K562 (cell line): ENCODE results near the gene ANKS4B. TPM values are rescaled to one million over a fixed set of nuclear protein-coding genes. Genes with fewer than 3 reads are reported as not detected.

Source experiments
- ADNP ChIP-seq: fragments of 200-800 bp; sonication (Bioruptor generic); IDR thresholded peaks from 2 replicates; pipeline ENCODE4 v1.6.1; 2016; ENCODE audit warnings: missing genetic modification characterization, missing compliant biosample characterization
- CBFA2T2 ChIP-seq: fragments of 450-650 bp; conservative IDR thresholded peaks from 2 replicates; pipeline ENCODE4 v1.6.1; 2017; ENCODE audit warnings: mild to moderate bottlenecking
- ELK1 ChIP-seq: sonication (generic); formaldehyde crosslinking; IDR thresholded peaks from 2 replicates; pipeline ENCODE4 v1.8.1; 2022; ENCODE audit warnings: missing genetic modification reagents
- ESRRA ChIP-seq: fragments of 450-650 bp; IDR thresholded peaks from 2 replicates; pipeline ENCODE4 v1.6.1; 2014; ENCODE audit warnings: low read depth, mild to moderate bottlenecking, moderate library complexity, borderline replicate concordance
- HNRNPLL ChIP-seq: fragments of 200-400 bp; formaldehyde crosslinking; IDR thresholded peaks from 2 replicates; pipeline ENCODE4 v1.6.1; 2017; ENCODE audit warnings: low read length, low read depth, mild to moderate bottlenecking; ENCODE audit not compliant: poor library complexity, severe bottlenecking
- HNRNPUL1 ChIP-seq: fragments of 200-400 bp; formaldehyde crosslinking; IDR thresholded peaks from 2 replicates; pipeline ENCODE4 v1.6.1; 2017; ENCODE audit warnings: low read length
- JUNB ChIP-seq: fragments of 450-650 bp; formaldehyde crosslinking; conservative IDR thresholded peaks from 2 replicates; pipeline ENCODE4 v1.4.0; 2020; ENCODE audit warnings: mild to moderate bottlenecking
- MGA ChIP-seq: fragments of 450-650 bp; IDR thresholded peaks from 2 replicates; pipeline ENCODE4 v1.6.1; 2016; ENCODE audit warnings: mild to moderate bottlenecking, moderate library complexity
- SFPQ ChIP-seq: fragments of 200-400 bp; formaldehyde crosslinking; IDR thresholded peaks from 2 replicates; pipeline ENCODE4 v1.6.1; 2017; ENCODE audit warnings: mild to moderate bottlenecking, low read depth, low read length, moderate library complexity
- TEAD4 ChIP-seq, 2 experiments: sonication (generic) in 1 of 2; formaldehyde crosslinking in 1 of 2; IDR thresholded peaks; 2 replicates each; pipeline versions ENCODE4 v1.6.1 to v1.8.0; 2012 to 2022; ENCODE audit warnings: borderline replicate concordance in 1 of 2, inconsistent platforms in 1 of 2, low read length in 1 of 2, mild to moderate bottlenecking in 1 of 2, missing genetic modification reagents in 1 of 2
- TRIM24 ChIP-seq, 2 experiments: fragments of 450-650 bp; IDR thresholded peaks; 2 replicates each; pipeline ENCODE4 v1.6.1; 2016
- polyA plus RNA-seq, 8 experiments: library from polyadenylated mRNA; depleted of rRNA in 4 of 8; stranded (reverse) in 5 of 8; unstranded in 3 of 8; fragments of >200 nt; fragmentation: Nextera tagmentation in 2 of 8; fragmentation: Illumina TruSeq in 1 of 8; extraction: Ambion mirVana in 2 of 8; extraction: Trizol in 1 of 8; gene quantifications; 2 replicates each; pipeline versions ENCODE4 v1.2.1 to v1.2.3, GENCODE V29; 2011 to 2014; ENCODE audit warnings: inconsistent platforms in 1 of 8, missing spikeins in 1 of 8
- total RNA-seq, 7 experiments: library from RNA; depleted of rRNA in 6 of 7; stranded (reverse); fragments of >200 nt in 6 of 7; fragmentation: Illumina TruSeq in 2 of 7; extraction: Trizol in 2 of 7; gene quantifications; 2 replicates each; pipeline versions ENCODE4 v1.2.1 to v1.2.3, GENCODE V29; 2011 to 2021; ENCODE audit warnings: low replicate concordance in 1 of 7

Gene ANKS4B
- total and polyA plus RNA-seq, 9 of the 15 experiments (the other 6 are each of a cell fraction or from before 2014, with no cell fraction given) = not detected

- no peak for TF ChIP-seq SFPQ
- TF ChIP-seq ADNP (tag) = peak; percentile 73; the same call in 1 of the 2 replicates
- TF ChIP-seq ELK1 (CRISPR knock-in tag) = no peak
- TF ChIP-seq ESRRA = peak; percentile 30; the same call in 1 of the 2 replicates
- no peak for TF ChIP-seq HNRNPUL1
- TF ChIP-seq MGA = peak; percentile 14; the same call in 1 of the 2 replicates
- TF ChIP-seq TRIM24 (IDR thresholded peaks at IDR 0.05) = peak in 1 of 2 experiments; percentile 31; a peak in 1 of 4 replicates
- TF ChIP-seq JUNB = no peak
- peak; percentile 78 for TF ChIP-seq TEAD4 (IDR thresholded peaks at IDR 0.05; ENCODE audit: low read length)
- TF ChIP-seq TEAD4 (CRISPR knock-in tag; IDR thresholded peaks at IDR 0.05; ENCODE audit: borderline replicate concordance) = no peak
- peak; percentile 69 for TF ChIP-seq CBFA2T2
- no peak for TF ChIP-seq HNRNPLL
These were observed 16.4 kb upstream of the ANKS4B start (continued) for GRCh38 chr16:21217121-21217520.
